RWPE2 (cell line): ENCODE results near the gene FOXO3.
A peak's percentile ranks its signal among the peaks of the same experiment; 100 is the strongest.
"Not testable (repeated sequence)": the region's sequence is repeated elsewhere in the genome, so short reads cannot be mapped to it uniquely, and the experiment has no call there.

Experiments
- ATAC-seq: fragments of 200-7000 bp; cut with Tn5 transposase; 3 replicates; pipeline ENCODE4 v1.9.1; 2021; ENCODE audit warnings: low read depth
- DNase-seq: peaks from one replicate; pipeline ENCODE4 v3.0.0-alpha.2; 2020; ENCODE audit warnings: low spot score
- H3K27ac ChIP-seq: fragments of 450-650 bp; 2 replicates; pipeline ENCODE4 v1.5.1; 2017; ENCODE audit warnings: mild to moderate bottlenecking; ENCODE audit not compliant: poor library complexity, severe bottlenecking
- H3K27me3 ChIP-seq: fragments of 250-450 bp; sonication (Bioruptor Pico); 2 replicates; pipeline ENCODE4 v1.5.1; 2021; ENCODE audit warnings: mild to moderate bottlenecking, moderate library complexity; ENCODE audit not compliant: insufficient read depth, poor library complexity, severe bottlenecking
- H3K36me3 ChIP-seq: fragments of 250-450 bp; sonication (Bioruptor Pico); 2 replicates; pipeline ENCODE4 v1.5.1; 2020; ENCODE audit warnings: low read depth, mild to moderate bottlenecking, moderate library complexity
- H3K4me1 ChIP-seq: fragments of 250-450 bp; sonication (Bioruptor Pico); 2 replicates; pipeline ENCODE4 v1.5.1; 2021; ENCODE audit warnings: mild to moderate bottlenecking, moderate library complexity; ENCODE audit not compliant: insufficient read depth, poor library complexity, severe bottlenecking
- H3K4me3 ChIP-seq: fragments of 250-450 bp; sonication (Bioruptor Pico); 2 replicates; pipeline ENCODE4 v1.5.1; 2021; ENCODE audit warnings: mild to moderate bottlenecking, moderate library complexity; ENCODE audit not compliant: severe bottlenecking
- H3K9me3 ChIP-seq: fragments of 250-450 bp; sonication (Bioruptor Pico); 2 replicates; pipeline ENCODE4 v1.5.1; 2021; ENCODE audit warnings: mild to moderate bottlenecking, moderate library complexity; ENCODE audit not compliant: severe bottlenecking
- TF ChIP-seq, protein P1 (sequence below): fragments of 450-650 bp; IDR thresholded peaks from one replicate; pipeline ENCODE4 v1.5.1; 2017; ENCODE audit warnings: mild to moderate bottlenecking, moderate library complexity; ENCODE audit not compliant: poor library complexity, severe bottlenecking

FOXO3 gene

DNA sequence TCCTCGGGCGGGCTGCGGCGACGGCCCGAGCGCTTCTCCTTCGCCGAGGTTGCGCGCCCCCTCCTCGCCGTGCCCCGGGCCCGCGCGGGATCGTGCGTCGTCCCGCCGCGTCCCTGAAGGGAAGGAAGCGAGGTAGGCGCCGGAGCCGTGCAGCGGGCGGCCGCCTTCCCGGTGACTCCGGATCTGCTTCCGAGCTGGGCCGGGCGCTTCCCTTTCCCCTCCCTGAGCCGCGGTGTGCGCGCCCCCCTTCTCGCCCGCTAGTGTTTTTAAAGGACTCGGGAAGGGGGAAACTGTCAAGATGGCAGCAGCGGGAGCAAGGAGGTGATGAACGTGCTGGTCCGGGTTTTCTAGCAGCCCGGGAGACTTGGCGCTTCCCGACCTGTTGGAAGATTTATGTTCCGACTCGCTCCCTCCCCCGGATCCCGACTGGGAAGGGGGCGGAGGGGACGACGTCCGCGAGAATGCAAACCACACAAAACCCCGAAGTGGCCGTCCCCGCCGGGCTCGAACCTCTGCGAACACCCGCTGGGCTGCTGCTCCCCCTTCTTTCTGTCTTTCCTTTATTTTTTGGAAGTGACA is 744 bp upstream of the FOXO3 start:
- TF ChIP-seq, protein P1, sequence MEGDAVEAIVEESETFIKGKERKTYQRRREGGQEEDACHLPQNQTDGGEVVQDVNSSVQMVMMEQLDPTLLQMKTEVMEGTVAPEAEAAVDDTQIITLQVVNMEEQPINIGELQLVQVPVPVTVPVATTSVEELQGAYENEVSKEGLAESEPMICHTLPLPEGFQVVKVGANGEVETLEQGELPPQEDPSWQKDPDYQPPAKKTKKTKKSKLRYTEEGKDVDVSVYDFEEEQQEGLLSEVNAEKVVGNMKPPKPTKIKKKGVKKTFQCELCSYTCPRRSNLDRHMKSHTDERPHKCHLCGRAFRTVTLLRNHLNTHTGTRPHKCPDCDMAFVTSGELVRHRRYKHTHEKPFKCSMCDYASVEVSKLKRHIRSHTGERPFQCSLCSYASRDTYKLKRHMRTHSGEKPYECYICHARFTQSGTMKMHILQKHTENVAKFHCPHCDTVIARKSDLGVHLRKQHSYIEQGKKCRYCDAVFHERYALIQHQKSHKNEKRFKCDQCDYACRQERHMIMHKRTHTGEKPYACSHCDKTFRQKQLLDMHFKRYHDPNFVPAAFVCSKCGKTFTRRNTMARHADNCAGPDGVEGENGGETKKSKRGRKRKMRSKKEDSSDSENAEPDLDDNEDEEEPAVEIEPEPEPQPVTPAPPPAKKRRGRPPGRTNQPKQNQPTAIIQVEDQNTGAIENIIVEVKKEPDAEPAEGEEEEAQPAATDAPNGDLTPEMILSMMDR = no peak
- peak; percentile 70 for DNase-seq
- Histone ChIP-seq H3K4me3 (peak overlapping the region; percentile 97), H3K4me1 (peaks cover 31% of the 10 kb centered on the region), H3K9me3 (no peaks in the 10 kb centered on the region), H3K27ac (peak overlapping the region; percentile 88), H3K36me3 (peaks cover 14% of the 10 kb centered on the region), H3K27me3 (no peaks in the 10 kb centered on the region)
- peak; percentile 0; the same call in 1 of the 3 replicates for ATAC-seq

DNA sequence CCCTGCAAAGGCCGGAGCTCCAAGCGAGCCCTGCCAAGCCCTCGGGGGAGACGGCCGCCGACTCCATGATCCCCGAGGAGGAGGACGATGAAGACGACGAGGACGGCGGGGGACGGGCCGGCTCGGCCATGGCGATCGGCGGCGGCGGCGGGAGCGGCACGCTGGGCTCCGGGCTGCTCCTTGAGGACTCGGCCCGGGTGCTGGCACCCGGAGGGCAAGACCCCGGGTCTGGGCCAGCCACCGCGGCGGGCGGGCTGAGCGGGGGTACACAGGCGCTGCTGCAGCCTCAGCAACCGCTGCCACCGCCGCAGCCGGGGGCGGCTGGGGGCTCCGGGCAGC is 561 bp downstream of the FOXO3 start:
- Histone ChIP-seq H3K4me1 (peaks cover 35% of the 10 kb centered on the region), H3K4me3 (peak overlapping the region; percentile 97)
- not testable (repeated sequence) for ATAC-seq

DNA sequence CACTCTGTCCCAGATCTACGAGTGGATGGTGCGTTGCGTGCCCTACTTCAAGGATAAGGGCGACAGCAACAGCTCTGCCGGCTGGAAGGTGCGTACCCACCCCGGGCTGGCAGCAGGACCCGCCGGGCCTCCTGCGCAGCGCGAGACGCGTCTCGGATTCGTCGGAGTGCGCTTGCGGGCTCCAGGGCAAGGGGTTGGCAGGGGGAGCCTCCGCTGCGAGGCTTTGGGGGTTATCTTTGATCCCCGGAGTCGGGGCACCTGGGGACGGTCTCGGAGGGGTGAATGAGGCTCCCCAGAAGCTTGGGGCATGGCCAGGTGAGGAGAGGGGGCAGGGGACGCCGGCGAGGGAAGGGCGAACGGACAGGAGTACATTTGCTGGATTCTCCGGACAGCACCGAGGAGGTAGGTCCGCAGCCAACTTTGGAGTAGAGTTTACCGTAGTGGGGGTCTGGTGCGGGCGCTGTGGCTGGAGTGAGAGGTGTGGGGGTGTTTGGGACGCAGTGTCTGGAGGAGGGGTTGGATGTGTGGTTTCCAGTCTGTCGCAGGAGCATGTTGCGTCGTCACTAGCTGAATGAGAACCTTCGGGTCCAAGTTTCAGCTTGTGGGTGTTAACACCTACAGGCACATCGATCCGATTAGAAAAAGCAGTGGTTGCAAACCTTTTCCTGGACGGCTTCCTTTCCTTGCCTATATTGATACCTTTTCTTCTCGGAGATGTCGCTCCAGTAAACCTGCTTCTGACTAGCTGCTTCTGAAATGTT is 1.2 kb downstream of the FOXO3 start:
- no peaks in the 10 kb centered on the region for H3K27me3 ChIP-seq
- no peak for ATAC-seq
- H3K9me3 ChIP-seq = no peaks in the 10 kb centered on the region
- peak overlapping the region; percentile 97 for H3K4me3 ChIP-seq
- H3K4me1 ChIP-seq = peaks cover 35% of the 10 kb centered on the region
- peak; percentile 70 for DNase-seq
- peak overlapping the region; percentile 88 for H3K27ac ChIP-seq
- TF ChIP-seq, protein P1 = no peak
- peaks cover 31% of the 10 kb centered on the region for H3K36me3 ChIP-seq

More for the DNA sequence above, 561 bp downstream of the FOXO3 start:
- peak overlapping the region; percentile 88 for H3K27ac ChIP-seq
- H3K9me3 ChIP-seq, H3K27me3 ChIP-seq, DNase-seq: not testable (repeated sequence)
- H3K36me3 ChIP-seq = peaks cover 25% of the 10 kb centered on the region

- H3K27me3 ChIP-seq = no peaks in the 10 kb centered on the region
- TF ChIP-seq, protein P1 = no peak
- H3K4me3 ChIP-seq = peak overlapping the region; percentile 97
- H3K36me3 ChIP-seq = peaks cover 37% of the 10 kb centered on the region
- ATAC-seq (peak; percentile 27), DNase-seq (peak; percentile 80)
- peaks cover 31% of the 10 kb centered on the region for H3K4me1 ChIP-seq
- H3K27ac ChIP-seq = peak overlapping the region; percentile 88
- no peaks in the 10 kb centered on the region for H3K9me3 ChIP-seq
Measured at GRCh38 chr6:108562503-108562993, 1.8 kb downstream of the FOXO3 start.

GRCh38 chr6:108563292-108563691 is 2.6 kb downstream of the FOXO3 start:
- Histone ChIP-seq H3K36me3 (peaks cover 40% of the 10 kb centered on the region), H3K9me3 (no peaks in the 10 kb centered on the region), H3K4me1 (peaks cover 31% of the 10 kb centered on the region), H3K4me3 (peak overlapping the region; percentile 97), H3K27ac (peak overlapping the region; percentile 88), H3K27me3 (no peaks in the 10 kb centered on the region)
- ATAC-seq (no peak), DNase-seq (no peak)
- TF ChIP-seq, protein P1 = no peak
